HPDE6-E6E7 (cell line): Measurements from ENCODE around the gene RAB11FIP4.

Experiments used
- DNase-seq: peaks from one replicate; pipeline ENCODE4 v3.0.0; 2011; ENCODE audit warnings: missing footprints; ENCODE audit errors: extremely low spot score

The RAB11FIP4 gene

GRCh38 chr17:31522987-31523495 is 131.6 kb downstream of the RAB11FIP4 start:
- DNase-seq = no peak

- no peak for DNase-seq
Observed at GRCh38 chr17:31523862-31524730, 132.6 kb downstream of the RAB11FIP4 start.

GRCh38 chr17:31524926-31525800 is 133.7 kb downstream of the RAB11FIP4 start:
- DNase-seq = peak; percentile 83

- DNase-seq = no peak
Observed at GRCh38 chr17:31525801-31526549, 134.5 kb downstream of the RAB11FIP4 start.

- no peak for DNase-seq
Observed at GRCh38 chr17:31527606-31528005, 136.1 kb downstream of the RAB11FIP4 start.

- no peak for DNase-seq
Observed at GRCh38 chr17:31528291-31528874, 136.9 kb downstream of the RAB11FIP4 start.

GRCh38 chr17:31529841-31530251 is 138.4 kb downstream of the RAB11FIP4 start:
- DNase-seq = no peak

- DNase-seq = no peak
Observed at GRCh38 chr17:31530391-31530985, 139.0 kb downstream of the RAB11FIP4 start.

- no peak for DNase-seq
Observed at GRCh38 chr17:31531336-31531980, 140.0 kb downstream of the RAB11FIP4 start.

GRCh38 chr17:31532081-31532480 is 140.6 kb downstream of the RAB11FIP4 start:
- DNase-seq = no peak

GRCh38 chr17:31532526-31532925 is 141.1 kb downstream of the RAB11FIP4 start:
- no peak for DNase-seq

GRCh38 chr17:31533546-31534155 is 142.2 kb downstream of the RAB11FIP4 start:
- DNase-seq = peak; percentile 84

GRCh38 chr17:31534223-31534888 is 142.9 kb downstream of the RAB11FIP4 start:
- DNase-seq = no peak

- DNase-seq = no peak
Observed at GRCh38 chr17:31535581-31535981, 144.1 kb downstream of the RAB11FIP4 start.

GRCh38 chr17:31536451-31536850 is 145.0 kb downstream of the RAB11FIP4 start:
- DNase-seq = no peak

GRCh38 chr17:31537565-31538011 is 146.1 kb downstream of the RAB11FIP4 start:
- no peak for DNase-seq

- DNase-seq = no peak
Observed at GRCh38 chr17:31538080-31538762, 146.7 kb downstream of the RAB11FIP4 start.

GRCh38 chr17:31540602-31541307 is 149.3 kb downstream of the RAB11FIP4 start:
- no peak for DNase-seq
